ENCODE data around the gene PAOX.

DNA sequence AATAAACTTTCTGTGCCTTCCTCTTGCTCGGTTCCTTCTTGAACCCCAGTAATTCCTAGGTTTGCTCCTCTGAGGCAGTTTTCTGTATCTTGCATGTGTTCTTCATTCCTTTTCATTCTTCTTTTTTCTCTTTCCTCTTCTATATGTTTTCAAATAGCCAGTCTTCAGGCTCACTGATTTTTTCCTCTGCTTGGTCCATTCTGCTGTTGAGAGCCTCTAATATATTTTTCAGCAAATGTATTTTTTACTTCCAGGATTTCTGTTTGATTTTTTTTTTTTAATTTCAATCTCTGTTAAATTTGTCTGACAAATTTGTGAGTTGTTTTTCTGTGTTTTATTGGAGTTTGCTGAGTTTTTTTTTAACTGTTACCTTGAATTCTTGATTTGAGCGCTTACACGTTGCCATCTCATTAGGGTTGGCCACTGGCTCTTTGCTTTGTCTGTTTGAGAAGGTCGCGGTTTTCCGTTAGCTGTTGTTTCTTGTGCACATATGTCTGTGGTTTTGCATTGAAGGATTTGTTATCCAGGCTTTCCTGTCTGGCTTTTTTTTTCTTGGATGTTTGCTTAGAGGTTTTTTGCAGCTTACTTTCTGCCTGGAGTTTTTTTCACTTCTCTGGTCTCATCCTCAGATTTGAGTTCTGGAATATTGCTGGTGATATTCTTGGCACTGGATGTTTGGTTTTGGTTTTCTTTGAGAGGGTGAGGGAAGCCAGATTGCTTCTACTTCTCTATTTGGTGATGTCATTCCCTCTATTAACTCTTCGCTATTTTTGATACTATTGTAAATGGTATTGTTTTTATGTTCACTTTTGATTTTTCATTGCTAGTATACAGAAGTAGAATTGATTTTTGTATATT, 32.7 kb downstream of the PAOX start:
- TF ChIP-seq POLR2A (IDR thresholded peaks at IDR 0.05), result no peak
- TF ChIP-seq, protein P1, sequence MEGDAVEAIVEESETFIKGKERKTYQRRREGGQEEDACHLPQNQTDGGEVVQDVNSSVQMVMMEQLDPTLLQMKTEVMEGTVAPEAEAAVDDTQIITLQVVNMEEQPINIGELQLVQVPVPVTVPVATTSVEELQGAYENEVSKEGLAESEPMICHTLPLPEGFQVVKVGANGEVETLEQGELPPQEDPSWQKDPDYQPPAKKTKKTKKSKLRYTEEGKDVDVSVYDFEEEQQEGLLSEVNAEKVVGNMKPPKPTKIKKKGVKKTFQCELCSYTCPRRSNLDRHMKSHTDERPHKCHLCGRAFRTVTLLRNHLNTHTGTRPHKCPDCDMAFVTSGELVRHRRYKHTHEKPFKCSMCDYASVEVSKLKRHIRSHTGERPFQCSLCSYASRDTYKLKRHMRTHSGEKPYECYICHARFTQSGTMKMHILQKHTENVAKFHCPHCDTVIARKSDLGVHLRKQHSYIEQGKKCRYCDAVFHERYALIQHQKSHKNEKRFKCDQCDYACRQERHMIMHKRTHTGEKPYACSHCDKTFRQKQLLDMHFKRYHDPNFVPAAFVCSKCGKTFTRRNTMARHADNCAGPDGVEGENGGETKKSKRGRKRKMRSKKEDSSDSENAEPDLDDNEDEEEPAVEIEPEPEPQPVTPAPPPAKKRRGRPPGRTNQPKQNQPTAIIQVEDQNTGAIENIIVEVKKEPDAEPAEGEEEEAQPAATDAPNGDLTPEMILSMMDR (IDR thresholded peaks at IDR 0.05), result no peak

Data from testis (tissue), 2 donors.